ENCODE results near the gene ANKHD1. TPM values are rescaled to one million over a fixed set of nuclear protein-coding genes. Genes with fewer than 3 reads are reported as not detected.

The ANKHD1 gene
- total and polyA plus RNA-seq, 9 of the 15 experiments (the other 6 are each of a cell fraction or from before 2014, with no cell fraction given): 38.9 to 138 (median 78.7) TPM

- Histone ChIP-seq H2AFZ (ENCODE audit: low read depth, low read length) (no peak overlapping the region), H3K79me2 (ENCODE audit: control insufficient read depth, insufficient read depth, low read length) (no peaks in the 10 kb centered on the region; the same call in 1 of the 3 replicates), H3K9me3 (replicated peaks; ENCODE audit: control insufficient read depth, insufficient read depth, low read depth, low read length) (no peaks in the 10 kb centered on the region), H3K27me3 (ENCODE audit: control insufficient read depth in 2 of 2, insufficient read depth in 2 of 2, low read length in 2 of 2) (no peaks in the 10 kb centered on the region), H3K4me2 (ENCODE audit: insufficient read depth, low read length) (no peak overlapping the region), H4K20me1 (replicated peaks; ENCODE audit: control insufficient read depth, insufficient read depth, low read length) (no peaks in the 10 kb centered on the region), H3K36me3 (ENCODE audit: control insufficient read depth, insufficient read depth, low read length) (peaks cover 67% of the 10 kb centered on the region; the same call in 2 of the 3 replicates), H3K27ac (ENCODE audit: extremely low read depth, low read depth, low read length) (no peak overlapping the region), H3K9ac (ENCODE audit: insufficient read depth in 1 of 2, low read depth in 2 of 2, low read length in 2 of 2) (no peak overlapping the region), H3K9me1 (ENCODE audit: control insufficient read depth, insufficient read depth, low read length) (no peaks in the 10 kb centered on the region), H3K4me1 (replicated peaks in 1 of 2; ENCODE audit: control insufficient read depth in 2 of 2, insufficient read depth in 2 of 2, low read length in 2 of 2) (no peaks in the 10 kb centered on the region), H3K4me3 (no peak overlapping the region)
- in situ Hi-C loops (cut with MboI) (no loop called here), intact Hi-C loops (cut with micrococcal nuclease) (no loop called here)
- TF ChIP-seq NKRF (IDR thresholded peaks at IDR 0.05; ENCODE audit: borderline replicate concordance) (no peak), TCF3 (CRISPR knock-in tag; IDR thresholded peaks at IDR 0.05) (peak; percentile 8; the same call in 1 of the 2 replicates), ZBTB11 (CRISPR knock-in tag; IDR thresholded peaks at IDR 0.05) (no peak), MEF2D (tag; conservative IDR thresholded peaks at IDR 0.05; ENCODE audit: low read depth) (peak; percentile 66; the same call in 1 of the 2 replicates)
- DNase-seq (ENCODE audit: extremely low read depth in 1 of 4, low spot score in 3 of 4) (peak in 1 of 4 experiments; percentile 8), FAIRE-seq (peak; percentile 23), ATAC-seq (peak; percentile 55; the same call in 2 of the 3 replicates)
- POLR2A ChIA-PET: interaction anchor here (1.0 kb wide), 1 partner anchor 39 kb away, joined by 3 read pairs; no protein-coding TSS in a partner anchor
- CTCF ChIA-PET (ENCODE audit: low intra/inter-chr PET ratio): no interaction called here
- 60% methylated on average over 3 of the region's 3 CpGs for whole genome bisulfite sequencing (ENCODE audit: insufficient coverage, low coverage, missing lambda C conversion rate)
- no TSS peak for BruUV-seq (replicated peaks)
These were observed 66.6 kb downstream of the ANKHD1 start for GRCh38 chr5:140468188-140468587.
